ENCODE measurements around the gene AIFM2.
"Not testable (repeated sequence)": the region's sequence is repeated elsewhere in the genome, so short reads cannot be mapped to it uniquely, and the experiment has no call there.

AIFM2 gene

DNA sequence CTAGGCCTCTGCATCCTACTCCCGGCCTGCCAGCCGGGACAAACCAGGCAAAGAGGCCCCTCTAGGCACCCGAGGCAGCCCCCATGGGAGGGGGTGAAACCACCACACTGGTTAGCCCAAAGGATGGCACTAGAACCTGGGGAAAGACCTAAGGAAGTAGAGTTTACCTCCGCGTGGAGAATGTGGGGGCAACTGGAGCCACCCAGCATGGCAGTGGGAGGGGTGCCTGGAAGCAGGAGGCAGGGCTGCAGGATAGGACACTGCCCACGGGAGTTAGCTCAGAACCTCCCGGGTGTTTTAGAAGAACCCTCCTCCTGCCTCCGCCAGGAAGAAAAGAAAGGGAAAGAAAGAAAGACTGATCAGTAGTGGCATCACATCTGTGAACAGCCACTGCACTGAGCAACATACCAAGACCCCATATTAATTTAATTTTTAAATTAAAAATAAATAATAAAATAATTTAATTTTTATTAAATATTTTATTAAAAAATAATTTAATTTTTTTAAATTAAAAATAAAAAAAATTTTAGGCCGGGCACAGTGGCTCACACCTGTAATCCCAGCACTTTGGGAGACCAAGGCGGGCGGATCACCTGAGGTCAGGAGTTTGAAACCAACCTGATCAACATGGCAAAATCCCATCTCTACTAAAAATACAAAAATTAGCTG, 11.2 kb downstream of the AIFM2 start:
- no peak for DNase-seq (ENCODE audit: low read depth)

DNA sequence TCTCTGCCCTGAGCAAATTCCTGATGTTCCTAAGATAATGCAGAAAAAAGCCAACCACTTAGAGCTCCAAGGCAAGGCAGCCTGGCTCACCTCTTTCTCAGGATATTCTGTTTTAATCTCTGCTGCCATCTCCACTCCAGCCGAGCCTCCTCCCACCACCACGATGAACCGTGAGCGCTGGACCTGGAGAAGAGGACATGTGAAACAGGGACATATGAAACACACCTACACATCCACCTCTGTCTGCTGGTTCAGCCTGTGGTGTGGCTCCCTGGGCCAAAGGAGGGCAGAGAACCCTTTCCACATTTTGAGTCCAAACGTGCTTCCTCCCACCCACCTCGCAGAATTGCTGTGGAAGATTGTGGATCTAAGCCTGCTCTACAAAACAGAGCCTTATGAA, 12.2 kb downstream of the AIFM2 start:
- no peak for DNase-seq (ENCODE audit: low read depth)

DNA sequence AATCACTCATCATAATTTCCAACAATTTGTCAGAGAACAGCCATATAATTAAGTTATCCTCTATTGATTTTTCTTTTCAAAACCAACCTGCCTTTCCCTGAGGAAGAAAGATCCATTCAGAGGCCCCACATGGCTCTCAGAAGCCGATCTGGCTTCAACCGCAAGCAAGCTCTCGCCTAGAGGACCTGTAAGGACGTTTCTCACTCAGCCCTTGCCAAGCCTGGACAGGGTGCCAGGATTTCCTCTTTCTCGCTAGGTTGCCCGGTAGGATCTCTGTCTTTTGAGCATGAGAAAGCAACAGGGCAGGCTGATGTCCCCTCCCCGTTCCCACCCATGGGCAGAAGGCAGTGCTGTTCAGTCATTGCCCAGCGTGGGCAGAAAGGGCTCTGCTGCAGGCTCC, 13.0 kb downstream of the AIFM2 start:
- DNase-seq (ENCODE audit: low read depth) = no peak

DNA sequence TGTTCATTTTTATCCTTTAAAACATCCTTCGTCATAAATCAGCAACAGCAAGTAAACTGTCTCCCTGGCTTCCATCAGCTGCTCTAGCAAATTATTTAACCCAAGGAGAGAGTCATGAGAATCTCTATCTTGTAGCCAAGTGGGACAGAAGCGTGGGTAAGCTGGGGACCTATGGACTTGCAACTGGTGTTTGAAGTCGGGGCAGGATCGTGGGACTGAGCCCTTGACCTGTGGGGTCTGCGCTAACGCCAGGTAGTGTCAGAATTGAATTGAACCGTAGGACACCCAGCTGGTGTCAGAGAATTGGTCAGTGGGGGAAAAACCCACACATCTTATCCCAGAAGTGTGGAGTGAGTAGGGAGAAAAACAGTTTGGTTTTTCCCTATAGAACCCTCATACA, 13.4 kb downstream of the AIFM2 start:
- no peak for DNase-seq (ENCODE audit: low read depth)

DNA sequence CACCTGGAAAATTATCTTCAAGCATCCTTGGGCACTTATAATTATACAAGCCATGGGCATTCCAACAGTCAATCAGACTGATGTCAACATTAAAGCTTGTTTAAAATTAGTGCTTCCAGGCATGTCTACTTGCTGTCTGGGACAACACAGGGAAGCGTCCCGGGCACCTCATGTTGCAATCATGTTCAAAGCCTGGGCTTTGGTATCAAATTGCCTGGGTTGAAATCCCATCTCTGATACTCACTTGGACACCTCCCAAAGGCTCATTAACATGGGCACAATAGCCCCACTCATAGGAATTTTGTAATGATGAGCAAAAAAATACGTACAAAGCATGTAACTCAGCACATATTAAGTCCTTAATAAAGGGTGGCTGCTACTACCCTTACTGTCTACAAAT, 14.4 kb downstream of the AIFM2 start:
- no peak for DNase-seq (ENCODE audit: low read depth)

DNA sequence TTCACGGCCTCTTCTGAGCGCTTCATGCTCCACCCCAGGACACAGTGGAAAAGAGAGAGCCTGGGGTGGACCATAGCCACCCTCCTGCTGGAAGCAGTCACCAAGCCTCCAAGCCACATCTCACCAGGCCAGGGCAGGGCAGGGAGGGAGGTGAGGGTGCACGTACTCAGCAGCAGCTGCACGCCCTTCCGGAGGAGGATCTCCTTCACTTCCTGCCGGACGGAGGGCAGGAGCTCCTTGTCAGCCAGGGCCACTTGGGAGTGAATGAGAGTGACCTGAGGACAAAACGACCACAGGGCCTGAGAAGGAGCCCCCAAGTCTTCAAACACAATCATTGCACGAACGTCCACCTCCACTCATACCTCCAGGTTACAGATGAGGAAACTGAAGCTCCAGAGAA, 15.0 kb downstream of the AIFM2 start:
- no peak for DNase-seq (ENCODE audit: low read depth)

DNA sequence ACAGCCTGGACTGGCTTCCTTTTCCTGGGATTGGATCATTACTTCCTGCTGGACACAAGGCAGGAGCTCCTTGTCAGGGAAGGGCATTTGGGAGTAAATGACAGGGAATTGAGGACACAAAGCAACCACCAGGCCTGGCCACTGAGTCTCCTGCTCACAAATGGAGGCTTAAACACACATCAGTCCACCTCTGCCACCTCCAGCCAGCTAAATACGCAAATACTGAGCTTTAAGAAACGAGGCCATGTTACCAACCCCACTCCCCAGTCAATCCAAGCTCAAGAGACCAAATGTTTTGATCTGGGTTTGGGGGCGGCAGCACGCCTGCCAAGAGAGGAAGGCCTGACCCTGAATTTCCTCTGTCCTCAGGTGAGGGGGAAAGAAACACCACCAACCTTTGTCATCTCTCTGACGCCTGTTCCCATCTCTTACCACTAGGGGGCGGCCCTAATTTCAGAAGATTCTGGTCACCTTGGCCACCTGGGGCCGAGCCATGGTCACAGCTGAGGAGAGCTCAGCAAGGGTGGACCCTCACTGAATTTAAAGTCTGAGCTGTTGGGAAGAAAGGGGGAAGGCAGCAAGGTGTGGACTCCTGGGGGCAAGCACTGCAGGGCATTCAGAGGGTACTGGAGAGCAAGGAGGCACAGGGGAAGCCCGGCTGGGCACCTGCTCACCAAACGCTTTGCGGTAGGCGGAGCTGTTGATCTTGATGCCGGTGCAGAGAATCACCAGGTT, 16.5 kb downstream of the AIFM2 start:
- DNase-seq (ENCODE audit: low read depth) = peak; percentile 25

DNA sequence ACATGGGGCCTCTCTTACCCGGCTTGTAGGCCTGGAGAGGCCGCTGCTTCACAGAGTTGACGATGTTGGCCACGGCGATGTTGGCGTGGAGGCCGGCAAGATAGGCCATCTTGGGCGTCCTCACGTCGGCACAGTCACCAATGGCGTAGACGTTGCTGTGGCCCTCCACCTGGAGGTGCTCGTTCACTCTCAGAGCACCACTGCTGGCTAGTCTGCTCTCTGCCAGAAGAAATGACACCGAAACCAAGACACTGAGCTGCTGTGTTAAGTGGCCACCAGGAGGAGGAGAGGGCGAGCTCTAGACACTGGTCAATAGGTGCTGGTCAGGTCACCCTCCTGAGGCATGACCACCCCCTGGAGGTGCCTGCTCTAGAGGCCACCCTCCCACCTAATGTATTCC, 17.7 kb downstream of the AIFM2 start:
- no peak for DNase-seq (ENCODE audit: low read depth)

DNA sequence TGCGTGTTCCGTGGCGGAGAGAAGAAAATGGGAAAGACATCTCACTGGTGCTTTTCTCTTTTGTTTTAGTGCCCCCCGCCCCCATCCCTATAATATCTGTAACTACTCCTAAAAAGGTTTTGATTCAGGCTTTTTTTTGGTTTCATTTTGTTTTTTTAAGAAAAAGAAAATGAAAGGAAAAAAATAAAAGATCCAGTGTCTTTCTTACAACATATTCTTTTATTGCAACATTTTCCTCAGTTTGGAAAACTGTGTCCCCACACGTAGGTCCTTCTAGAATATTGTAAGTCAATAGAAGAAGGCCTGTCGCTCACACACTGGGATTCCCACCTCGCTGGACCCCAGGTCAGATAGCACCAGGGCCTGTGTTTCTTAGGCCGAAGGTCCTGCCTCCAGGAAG, 20.6 kb downstream of the AIFM2 start:
- no peak for DNase-seq (ENCODE audit: low read depth)

DNA sequence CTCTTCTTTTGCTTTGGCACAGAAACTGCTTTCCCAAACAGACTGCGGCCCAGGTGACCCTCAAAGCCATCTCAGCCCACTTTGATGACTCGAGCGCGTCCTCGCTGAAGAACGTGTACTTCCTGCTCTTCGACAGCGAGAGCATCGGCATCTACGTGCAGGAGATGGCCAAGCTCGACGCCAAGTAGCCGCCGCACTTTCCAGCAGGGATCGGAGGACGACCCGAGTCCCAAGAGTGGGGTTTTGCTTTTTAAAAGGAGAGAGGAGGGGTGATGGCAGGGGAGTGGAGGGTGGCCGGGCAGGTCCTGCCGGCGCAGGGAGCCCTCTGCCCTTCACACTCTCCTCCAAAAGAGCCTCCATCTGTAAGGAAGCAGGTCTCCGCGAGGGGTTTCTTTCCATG, 21.1 kb downstream of the AIFM2 start:
- DNase-seq (ENCODE audit: low read depth) = no peak

DNA sequence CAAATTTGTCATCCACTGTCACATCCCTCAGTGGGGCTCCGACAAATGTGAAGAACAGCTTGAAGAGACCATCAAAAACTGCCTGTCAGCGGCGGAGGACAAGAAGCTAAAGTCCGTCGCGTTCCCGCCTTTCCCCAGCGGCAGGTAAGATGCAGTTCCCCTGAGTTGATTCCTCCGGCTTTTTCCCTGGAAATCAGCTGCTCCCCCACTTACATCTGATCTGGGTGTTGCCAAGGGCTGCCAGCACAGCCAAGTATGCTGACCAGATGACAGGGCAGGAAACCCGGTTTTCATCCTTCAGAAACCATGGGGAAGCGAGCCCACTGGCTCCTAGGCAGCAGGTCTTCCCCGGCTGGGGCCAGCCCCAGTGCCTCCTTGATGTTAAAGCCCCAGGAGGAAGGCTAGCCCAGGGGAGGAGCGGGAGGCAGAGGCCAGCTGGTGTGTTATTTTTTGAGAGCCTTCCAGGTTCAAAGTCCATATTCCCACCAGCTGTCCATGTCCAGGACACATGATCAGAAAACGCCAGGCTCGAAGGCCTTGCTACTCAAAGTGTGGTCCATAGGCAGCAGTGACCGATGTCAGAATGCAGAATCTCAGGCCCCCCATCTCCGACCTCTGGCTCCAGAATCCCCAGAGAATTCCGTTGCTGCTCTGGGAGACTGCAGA, 23.4 kb downstream of the AIFM2 start:
- DNase-seq (ENCODE audit: low read depth) = no peak

DNA sequence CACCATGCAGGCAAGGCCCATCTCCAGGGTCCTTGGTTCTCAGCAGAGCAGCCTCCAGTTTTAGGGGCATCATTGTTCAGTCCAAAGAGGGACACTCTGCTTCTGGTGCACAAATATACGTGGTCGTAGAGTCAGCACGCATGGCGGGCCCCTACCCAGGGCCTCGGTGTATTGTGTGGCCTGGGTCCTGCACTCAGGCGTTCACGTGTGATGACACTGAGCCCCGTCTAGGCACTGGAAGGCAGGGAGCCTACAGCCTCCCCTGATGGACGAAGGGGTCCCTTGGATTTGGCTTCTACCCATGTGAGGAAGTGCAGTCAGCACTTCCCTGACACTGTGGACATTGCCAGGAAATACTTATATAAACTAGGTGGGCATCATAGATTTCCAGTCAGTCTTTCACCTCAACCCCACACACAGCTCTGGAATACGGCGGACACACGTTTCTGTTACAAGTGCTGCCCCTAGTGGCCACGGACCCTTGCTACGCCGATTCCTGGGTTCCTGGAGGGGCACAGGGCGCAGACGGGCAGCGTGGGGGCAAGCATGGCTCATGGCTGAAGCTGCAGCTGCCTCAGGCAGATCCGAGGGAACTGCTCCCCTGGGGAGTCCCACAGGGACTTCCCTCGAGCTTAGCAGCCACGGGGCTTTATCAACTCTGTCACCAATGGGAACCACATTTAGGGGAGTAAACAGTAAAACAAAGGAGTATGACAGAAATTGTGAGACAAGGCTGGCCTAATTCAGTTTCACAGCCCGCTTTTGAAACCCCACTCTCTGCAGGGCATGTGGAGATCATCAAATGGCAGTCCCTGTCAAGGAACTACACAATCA, 25.4 kb downstream of the AIFM2 start:
- no peak for DNase-seq (ENCODE audit: low read depth)

DNA sequence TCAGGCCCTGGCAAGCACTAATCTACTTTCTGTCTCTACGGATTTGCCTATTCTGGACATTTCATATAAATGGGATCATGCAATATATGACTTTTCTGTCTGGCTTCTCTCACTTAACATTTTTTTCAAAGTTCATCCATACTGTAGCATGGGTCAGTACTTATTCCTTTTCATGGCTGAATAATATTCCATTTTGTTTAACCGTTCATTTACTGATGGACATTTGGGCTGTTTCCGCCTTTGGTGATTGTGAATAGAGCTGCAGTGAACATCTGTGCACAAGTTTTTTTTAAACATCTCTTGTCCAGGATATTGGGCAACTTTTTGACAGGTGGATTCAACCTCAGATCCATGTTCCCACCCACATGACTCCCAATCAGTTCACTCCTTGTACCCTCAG, 31.0 kb downstream of the AIFM2 start:
- DNase-seq (ENCODE audit: low read depth) = no peak

DNA sequence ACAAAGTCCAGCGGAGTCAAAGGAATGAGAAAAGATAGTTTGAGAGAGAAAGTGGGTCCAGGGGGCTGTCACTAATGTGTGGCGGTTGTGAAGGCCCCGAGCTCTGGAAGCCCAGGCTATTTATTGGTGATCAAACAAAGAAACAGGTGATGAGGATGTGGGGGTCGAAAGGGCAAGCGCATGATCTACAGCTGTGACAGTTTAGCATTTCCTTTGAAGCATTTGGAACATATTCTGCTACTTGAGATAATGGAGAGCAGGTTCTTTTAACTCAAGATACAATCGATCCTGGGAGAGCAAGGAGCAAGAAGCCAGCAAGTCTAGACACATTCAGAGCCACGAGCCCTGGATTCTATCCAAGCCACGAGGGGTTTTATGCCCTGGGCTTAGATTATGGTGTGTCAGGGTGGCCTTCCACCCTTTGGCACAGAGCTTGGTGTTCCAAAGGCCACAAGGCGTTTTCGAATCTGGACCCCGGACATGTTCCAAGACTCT, 31.5 kb downstream of the AIFM2 start:
- not testable (repeated sequence) for DNase-seq (ENCODE audit: low read depth)

DNA sequence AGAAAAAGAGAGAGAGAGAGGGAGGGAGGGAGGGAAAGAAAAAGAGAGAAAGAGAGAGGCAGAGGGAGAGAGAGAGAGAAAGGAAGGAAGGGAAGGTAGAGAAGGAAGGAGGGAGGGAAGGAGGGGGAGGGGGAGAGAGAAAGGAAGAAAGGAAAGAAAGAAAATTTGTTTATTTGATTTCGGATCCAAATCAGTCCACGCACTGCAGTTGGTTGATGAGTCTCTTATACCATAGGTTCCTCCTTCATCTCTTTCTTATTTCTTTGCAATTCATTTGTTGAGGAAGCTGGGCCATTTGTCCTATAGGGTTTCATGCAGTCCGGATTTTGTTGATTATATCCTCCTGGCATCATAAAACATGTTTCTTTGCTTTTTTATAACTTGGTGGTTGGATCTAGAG, 34.4 kb downstream of the AIFM2 start:
- no peak for DNase-seq (ENCODE audit: low read depth)

DNA sequence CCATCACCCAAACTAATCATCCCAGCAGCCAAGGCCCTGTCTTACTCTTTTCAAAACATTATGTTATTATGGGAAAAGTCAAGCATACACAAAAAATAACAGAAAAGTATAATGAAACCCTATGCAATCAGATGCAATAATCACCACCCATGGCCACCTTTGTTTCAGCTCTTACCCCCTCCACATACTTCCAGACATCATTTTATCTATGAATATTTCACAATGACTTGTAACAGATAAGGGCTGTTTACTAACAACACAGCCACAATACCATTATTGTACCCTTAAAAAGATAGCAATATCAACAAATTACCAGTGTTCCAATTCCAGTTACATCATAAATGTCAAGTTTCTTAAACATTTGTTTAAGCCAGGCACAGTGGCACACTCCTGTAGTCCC, 35.2 kb downstream of the AIFM2 start:
- no peak for DNase-seq (ENCODE audit: low read depth)

DNA sequence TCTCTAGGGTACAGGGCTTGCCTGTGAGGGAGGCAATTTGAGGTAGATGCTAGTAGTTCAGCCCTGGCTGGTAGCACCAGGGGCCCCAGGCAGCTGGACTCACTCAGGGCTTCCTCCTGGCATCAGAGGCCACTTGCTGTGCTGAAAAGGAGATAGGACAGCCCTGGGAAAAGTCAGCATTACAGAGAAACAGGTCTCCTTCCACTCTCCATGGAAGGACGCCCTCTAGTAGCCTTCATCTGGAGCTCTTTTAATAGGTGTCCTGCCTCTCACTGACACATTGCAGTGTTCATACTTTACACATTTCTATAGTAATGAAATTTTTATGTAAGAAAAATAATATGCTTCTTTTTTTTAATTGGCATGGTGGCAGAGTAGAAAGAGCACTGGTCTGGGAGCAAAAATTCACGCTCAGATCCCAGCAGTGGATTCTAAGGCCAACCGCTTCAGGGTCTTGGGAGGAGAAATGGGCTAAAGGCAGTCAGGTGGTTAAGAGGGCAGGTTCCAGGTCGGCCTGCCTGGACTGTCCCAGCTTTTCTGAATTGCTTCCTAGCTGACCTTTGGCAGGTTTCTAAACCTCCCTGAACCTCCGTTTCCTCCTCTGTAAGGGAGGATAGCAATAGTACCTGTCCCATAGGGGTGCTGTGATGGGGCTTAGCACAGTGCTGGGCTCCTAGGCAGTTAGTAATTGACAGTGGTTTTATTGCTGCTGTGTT, 35.8 kb downstream of the AIFM2 start:
- DNase-seq (ENCODE audit: low read depth) = no peak

DNA sequence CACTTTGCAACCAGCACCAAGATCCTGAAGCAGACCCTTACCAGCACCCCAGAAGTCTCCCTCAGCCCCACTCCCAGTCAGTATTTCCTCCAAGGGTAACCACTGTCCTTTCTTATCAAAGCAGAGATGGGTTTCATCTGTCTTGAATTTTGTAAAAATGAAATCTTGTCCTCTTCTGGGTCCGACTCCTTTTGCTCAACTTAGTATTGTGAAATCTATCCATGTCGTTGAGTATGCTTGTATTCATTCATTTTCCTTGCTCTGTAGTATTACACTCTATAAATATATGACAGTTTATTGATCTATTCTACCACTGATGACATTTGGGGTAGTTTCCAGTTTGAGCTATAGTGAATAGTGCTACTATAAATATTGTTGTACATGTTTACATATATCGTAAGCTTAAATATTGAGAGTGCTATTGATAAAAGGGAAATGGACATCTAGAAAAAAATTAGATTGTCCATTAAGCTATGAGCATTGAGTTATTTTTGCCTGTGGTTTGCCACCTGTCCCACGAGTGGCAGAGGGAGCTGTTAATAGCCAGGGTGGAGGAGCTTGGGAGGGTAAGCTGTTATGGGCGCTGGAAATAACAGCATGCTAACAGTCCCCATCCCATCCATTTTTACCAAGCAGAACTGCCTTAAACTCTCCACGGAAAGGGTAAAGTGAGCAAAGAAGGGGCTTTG, 36.5 kb downstream of the AIFM2 start:
- no peak for DNase-seq (ENCODE audit: low read depth)

DNA sequence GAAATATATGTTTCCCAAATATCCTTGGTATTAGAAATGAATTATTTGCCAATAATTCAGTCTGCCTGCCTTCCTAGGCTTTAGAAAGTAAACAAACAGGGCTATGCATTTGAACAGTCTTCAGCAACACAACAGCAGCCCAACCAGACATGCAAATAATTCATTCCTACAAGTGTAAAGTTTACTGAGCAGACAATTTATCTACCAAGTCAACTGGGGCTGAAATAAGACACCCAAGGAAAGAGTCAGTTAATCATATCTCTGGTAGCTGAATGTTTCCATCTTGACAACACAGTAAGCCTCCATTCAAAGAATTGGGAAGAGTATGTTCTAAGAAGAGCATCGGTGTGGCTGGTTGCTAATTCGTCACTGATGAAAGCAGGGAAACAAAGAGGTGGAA, 38.4 kb downstream of the AIFM2 start:
- DNase-seq (ENCODE audit: low read depth) = no peak

DNA sequence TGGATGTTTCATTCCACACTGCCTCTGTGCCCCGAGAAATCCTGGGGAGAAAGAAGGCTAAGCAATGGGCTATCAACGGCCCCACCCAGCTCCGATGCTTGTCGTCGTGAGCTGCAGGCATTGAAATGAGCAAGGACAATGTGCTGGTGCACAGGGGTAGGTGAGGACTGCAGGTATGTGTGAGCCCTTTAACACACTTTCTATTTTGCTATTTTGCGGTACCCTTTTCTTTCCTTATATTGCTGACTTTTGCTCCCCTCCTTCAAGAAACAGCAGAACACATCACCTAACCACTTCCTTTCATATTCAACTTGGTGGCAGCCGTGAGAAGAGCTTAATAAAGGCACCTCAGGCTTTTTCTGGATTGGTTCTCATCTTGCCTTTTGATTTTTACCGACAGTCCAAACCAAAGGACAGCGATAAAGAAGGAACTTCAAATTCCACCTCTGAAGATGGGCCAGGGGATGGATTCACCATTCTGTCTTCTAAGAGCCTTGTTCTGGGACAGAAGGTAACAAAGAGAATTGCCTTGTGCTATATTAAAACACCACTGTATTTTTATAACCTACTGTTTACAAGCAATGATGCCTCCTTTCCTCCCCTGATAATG, 39.2 kb downstream of the AIFM2 start:
- DNase-seq (ENCODE audit: low read depth) = no peak

DNA sequence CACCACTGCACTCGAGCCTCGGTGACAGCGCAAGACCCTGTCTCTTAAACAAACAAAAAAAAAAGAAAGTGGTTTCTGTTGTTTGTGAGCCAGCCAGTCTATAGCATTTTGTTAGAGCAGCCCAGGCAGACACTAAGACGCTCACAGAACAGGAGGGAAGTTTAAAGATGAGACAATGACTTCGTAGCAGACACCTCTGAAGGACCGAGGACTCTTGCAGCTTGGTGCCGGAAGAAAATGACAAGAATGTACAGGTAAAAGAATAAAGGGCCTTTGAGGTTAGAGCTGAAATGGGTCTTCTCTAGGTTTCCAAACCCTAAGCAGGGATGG, 40.3 kb downstream of the AIFM2 start:
- DNase-seq (ENCODE audit: low read depth) = no peak
